Uterus (tissue), 4 donors: ENCODE data around the gene C20orf141. TPM values are rescaled to one million over a fixed set of nuclear protein-coding genes. Genes with fewer than 3 reads are reported as not detected.

Experiments used
- DNase-seq, 2 donors: peaks; one replicate each; pipeline ENCODE4 v3.0.0-alpha.2; 2019 to 2020
- H3K27ac ChIP-seq, 2 donors: fragments of 200-600 bp; sonication (generic); 1 replicate in 1 of 2; 2 replicates in 1 of 2; pipeline ENCODE4 v1.5.1; 2016 to 2018
- H3K27me3 ChIP-seq, 2 donors: fragments of 200-600 bp; sonication (generic); one replicate each; pipeline ENCODE4 v1.5.1; 2018 to 2019; ENCODE audit warnings: control low read depth in 1 of 2
- H3K36me3 ChIP-seq, 2 donors: fragments of 200-600 bp; sonication (generic); one replicate each; pipeline ENCODE4 v1.5.1; 2019; ENCODE audit warnings: control low read depth in 1 of 2
- H3K4me1 ChIP-seq, 2 donors: fragments of 200-600 bp; sonication (generic); one replicate each; pipeline ENCODE4 v1.5.1; 2018 to 2019; ENCODE audit warnings: control low read depth in 1 of 2
- H3K4me3 ChIP-seq, 2 donors: fragments of 200-600 bp; sonication (generic); 1 replicate in 1 of 2; 2 replicates in 1 of 2; pipeline ENCODE4 v1.5.1; 2018 to 2019; ENCODE audit warnings: mild to moderate bottlenecking in 1 of 2
- H3K9me3 ChIP-seq, 2 donors: fragments of 200-600 bp; sonication (generic); one replicate each; pipeline ENCODE4 v1.5.1; 2019; ENCODE audit warnings: control low read depth in 1 of 2
- CTCF ChIP-seq, 4 experiments: fragments of 200-600 bp in 2 of 4; fragments of 450-650 bp in 2 of 4; sonication (generic) in 2 of 4; IDR thresholded peaks; one replicate each; pipeline ENCODE4 v1.5.1; 2016 to 2019; ENCODE audit warnings: antibody characterized with exemption in 4 of 4, mild to moderate bottlenecking in 2 of 4, moderate library complexity in 1 of 4
- POLR2A ChIP-seq, 2 donors: fragments of 450-650 bp; IDR thresholded peaks; one replicate each; pipeline ENCODE4 v1.6.1; 2016; ENCODE audit warnings: antibody characterized with exemption in 2 of 2, mild to moderate bottlenecking in 1 of 2, moderate library complexity in 1 of 2
- intact Hi-C: fragments of 100-400 bp; cut with DNase I; formaldehyde crosslinking; loops from one replicate; pipeline ENCODE4 v1.15.1; 2023; ENCODE audit warnings: low total_unique reads
- total RNA-seq, 4 donors: library from RNA; depleted of rRNA in 3 of 4; stranded (reverse); fragments of >200 nt in 3 of 4; gene quantifications; one replicate each; pipeline versions ENCODE4 v1.1.0 to v1.2.4, GENCODE V29; 2014 to 2023
- donor health status: DM: yes; HTN: yes; CAD: no.

C20orf141 gene
- total RNA-seq, 4 donors from 2014 or later: not detected

- H3K4me3 ChIP-seq: no peak overlapping the region
- intact Hi-C loops: no loop called here
- H3K27me3 ChIP-seq: no peaks in the 10 kb centered on the region
- H3K36me3 ChIP-seq: no peaks in the 10 kb centered on the region
- H3K27ac ChIP-seq: peak overlapping the region; percentile 54 to 77
- TF ChIP-seq POLR2A (IDR thresholded peaks at IDR 0.05): no peak
- no peak for TF ChIP-seq CTCF (IDR thresholded peaks at IDR 0.05)
- peaks cover 0 to 6% of the 10 kb centered on the region in 2 donors for H3K4me1 ChIP-seq
- DNase-seq: no peak
- no peaks in the 10 kb centered on the region for H3K9me3 ChIP-seq
Measured at GRCh38 chr20:2798095-2798805, 16.5 kb upstream of the C20orf141 start.

GRCh38 chr20:2798814-2799213 lies 16.0 kb upstream of the C20orf141 start:
- H3K27ac ChIP-seq: peak overlapping the region; percentile 54 to 77
- no peaks in the 10 kb centered on the region for H3K27me3 ChIP-seq
- H3K36me3 ChIP-seq: no peaks in the 10 kb centered on the region
- no peak for DNase-seq
- TF ChIP-seq CTCF (IDR thresholded peaks at IDR 0.05) (no peak), POLR2A (IDR thresholded peaks at IDR 0.05) (no peak)
- peaks cover 0 to 6% of the 10 kb centered on the region in 2 donors for H3K4me1 ChIP-seq
- H3K4me3 ChIP-seq: no peak overlapping the region
- H3K9me3 ChIP-seq: no peaks in the 10 kb centered on the region
- intact Hi-C loops: no loop called here

- H3K9me3 ChIP-seq: no peaks in the 10 kb centered on the region
- H3K27me3 ChIP-seq: no peaks in the 10 kb centered on the region
Measured at GRCh38 chr20:2799271-2799670, 15.5 kb upstream of the C20orf141 start.

GRCh38 chr20:2799688-2800520 lies 14.9 kb upstream of the C20orf141 start:
- intact Hi-C loops: no loop called here
- Histone ChIP-seq H3K27me3 (no peaks in the 10 kb centered on the region), H3K4me3 (peak overlapping the region; percentile 35 to 43), H3K36me3 (no peaks in the 10 kb centered on the region), H3K9me3 (no peaks in the 10 kb centered on the region), H3K4me1 (peaks cover 0 to 10% of the 10 kb centered on the region in 2 donors), H3K27ac (peak overlapping the region; percentile 54 to 77)
- TF ChIP-seq CTCF (IDR thresholded peaks at IDR 0.05): no peak
- TF ChIP-seq POLR2A (IDR thresholded peaks at IDR 0.05): no peak
- no peak for DNase-seq

More at GRCh38 chr20:2799271-2799670, 15.5 kb upstream of the C20orf141 start:
- H3K36me3 ChIP-seq: no peaks in the 10 kb centered on the region
- H3K4me3 ChIP-seq: peak overlapping the region; percentile 35 to 43
- intact Hi-C loops: no loop called here
- TF ChIP-seq POLR2A (IDR thresholded peaks at IDR 0.05): no peak
- no peak for TF ChIP-seq CTCF (IDR thresholded peaks at IDR 0.05)
- DNase-seq: no peak
- H3K27ac ChIP-seq: peak overlapping the region; percentile 54 to 77
- peaks cover 0 to 6% of the 10 kb centered on the region in 2 donors for H3K4me1 ChIP-seq
